ENCODE results near the gene CXCL6. TPM values are rescaled to one million over a fixed set of nuclear protein-coding genes. Genes with fewer than 3 reads are reported as not detected.

The CXCL6 gene
- total RNA-seq, 2 donors from 2014 or later = 1.1 to 1.5 TPM

Other genes with a start within 250 kb of the CXCL6 start
- gene RASSF6, start 216.2 kb upstream of the CXCL6 start, total RNA-seq = not detected
- gene CXCL8, start 96.1 kb upstream of the CXCL6 start, total RNA-seq = 1 to 10 TPM in 1 of 2 donors, under 1 TPM in 1; 0.82 to 3.1 TPM
- gene PF4V1, start 16.6 kb downstream of the CXCL6 start, total RNA-seq = not detected
- 1 to 10 TPM; 9.0 to 9.2 TPM for gene CXCL1, start 32.7 kb downstream of the CXCL6 start, total RNA-seq
- gene PF4, start 145.3 kb downstream of the CXCL6 start, total RNA-seq = under 1 TPM in 1 of 2 donors, not detected in 1; 0.60 TPM
- gene PPBP, start 151.5 kb downstream of the CXCL6 start, total RNA-seq = under 1 TPM in 1 of 2 donors, not detected in 1; 0.86 TPM
- under 1 TPM; 0.09 to 0.18 TPM for gene CXCL5, start 162.0 kb downstream of the CXCL6 start, total RNA-seq
- 1 to 10 TPM in 1 of 2 donors, under 1 TPM in 1; 0.88 to 1.8 TPM for gene CXCL3, start 202.0 kb downstream of the CXCL6 start, total RNA-seq

Data from left cardiac atrium (tissue), 2 donors.